Thoracic aorta (tissue), 2 donors: Measurements from ENCODE around the gene ZDHHC14. TPM values are rescaled to one million over a fixed set of nuclear protein-coding genes. Genes with fewer than 3 reads are reported as not detected.
"Not testable (repeated sequence)": the region's sequence is repeated elsewhere in the genome, so short reads cannot be mapped to it uniquely, and the experiment has no call there.

ENCODE experiments used
- ATAC-seq: fragments of 150-250 bp; one replicate; pipeline ENCODE4 v1.8.0; 2017; ENCODE audit warnings: low read depth; ENCODE audit not compliant: insufficient number of reproducible peaks, low FRiP score
- DNase-seq: peaks from one replicate; pipeline ENCODE4 v3.0.0-alpha.2; 2020; ENCODE audit warnings: low spot score
- H3K27ac ChIP-seq, 2 donors: fragments of 200-600 bp; sonication (generic); 1 replicate in 1 of 2; 2 replicates in 1 of 2; pipeline ENCODE4 v1.5.1; 2016; ENCODE audit warnings: mild to moderate bottlenecking in 2 of 2, moderate library complexity in 2 of 2
- H3K27me3 ChIP-seq: fragments of 200-600 bp; sonication (generic); replicated peaks from 2 replicates; pipeline ENCODE4 v1.6.0; 2016; ENCODE audit warnings: mild to moderate bottlenecking; ENCODE audit not compliant: insufficient read depth
- H3K36me3 ChIP-seq: fragments of 200-600 bp; sonication (generic); one replicate; pipeline ENCODE4 v1.5.1; 2016
- H3K4me1 ChIP-seq, 2 donors: fragments of 200-600 bp; sonication (generic); 1 replicate in 1 of 2; 2 replicates in 1 of 2; pipeline versions ENCODE4 v1.5.1 to v1.6.0; 2016; ENCODE audit warnings: low read depth in 2 of 2, mild to moderate bottlenecking in 1 of 2; ENCODE audit not compliant: control insufficient read depth in 1 of 2
- H3K4me3 ChIP-seq: fragments of 200-600 bp; sonication (generic); 2 replicates; pipeline ENCODE4 v1.5.1; 2016; ENCODE audit warnings: mild to moderate bottlenecking
- H3K9me3 ChIP-seq: fragments of 200-600 bp; sonication (generic); 2 replicates; pipeline ENCODE4 v1.5.1; 2016
- total RNA-seq, 2 donors: library from RNA; depleted of rRNA; stranded (reverse); fragments of >200 nt; gene quantifications; one replicate each; pipeline versions ENCODE4 v1.1.0 to v1.2.3, GENCODE V29; 2016
- TF ChIP-seq, protein P1 (sequence below): fragments of 200-600 bp; sonication (generic); IDR thresholded peaks from one replicate; pipeline ENCODE4 v1.5.1; 2019; ENCODE audit warnings: antibody characterized with exemption

The ZDHHC14 gene
- 10 to 100 TPM; 20.0 to 31.1 TPM for total RNA-seq

- Histone ChIP-seq H3K4me3 (peak within 1 kb of the TSS; percentile 88), H3K4me1 (peaks cover 3 to 30% of the 10 kb centered on the region in 2 donors), H3K9me3 (no peaks in the 10 kb centered on the region), H3K36me3 (no peaks in the 10 kb centered on the region), H3K27me3 (no peaks in the 10 kb centered on the region), H3K27ac (peak within 1 kb of the TSS; percentile 92 to 95)
- TF ChIP-seq, protein P1, sequence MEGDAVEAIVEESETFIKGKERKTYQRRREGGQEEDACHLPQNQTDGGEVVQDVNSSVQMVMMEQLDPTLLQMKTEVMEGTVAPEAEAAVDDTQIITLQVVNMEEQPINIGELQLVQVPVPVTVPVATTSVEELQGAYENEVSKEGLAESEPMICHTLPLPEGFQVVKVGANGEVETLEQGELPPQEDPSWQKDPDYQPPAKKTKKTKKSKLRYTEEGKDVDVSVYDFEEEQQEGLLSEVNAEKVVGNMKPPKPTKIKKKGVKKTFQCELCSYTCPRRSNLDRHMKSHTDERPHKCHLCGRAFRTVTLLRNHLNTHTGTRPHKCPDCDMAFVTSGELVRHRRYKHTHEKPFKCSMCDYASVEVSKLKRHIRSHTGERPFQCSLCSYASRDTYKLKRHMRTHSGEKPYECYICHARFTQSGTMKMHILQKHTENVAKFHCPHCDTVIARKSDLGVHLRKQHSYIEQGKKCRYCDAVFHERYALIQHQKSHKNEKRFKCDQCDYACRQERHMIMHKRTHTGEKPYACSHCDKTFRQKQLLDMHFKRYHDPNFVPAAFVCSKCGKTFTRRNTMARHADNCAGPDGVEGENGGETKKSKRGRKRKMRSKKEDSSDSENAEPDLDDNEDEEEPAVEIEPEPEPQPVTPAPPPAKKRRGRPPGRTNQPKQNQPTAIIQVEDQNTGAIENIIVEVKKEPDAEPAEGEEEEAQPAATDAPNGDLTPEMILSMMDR: no peak
- DNase-seq: peak; percentile 49
- peak; percentile 80 for ATAC-seq
Observed at GRCh38 chr6:157380779-157381561, at the start of gene ZDHHC14. Gene ZDHHC14, plus strand, starts transcription at chr6:157381190.

DNA sequence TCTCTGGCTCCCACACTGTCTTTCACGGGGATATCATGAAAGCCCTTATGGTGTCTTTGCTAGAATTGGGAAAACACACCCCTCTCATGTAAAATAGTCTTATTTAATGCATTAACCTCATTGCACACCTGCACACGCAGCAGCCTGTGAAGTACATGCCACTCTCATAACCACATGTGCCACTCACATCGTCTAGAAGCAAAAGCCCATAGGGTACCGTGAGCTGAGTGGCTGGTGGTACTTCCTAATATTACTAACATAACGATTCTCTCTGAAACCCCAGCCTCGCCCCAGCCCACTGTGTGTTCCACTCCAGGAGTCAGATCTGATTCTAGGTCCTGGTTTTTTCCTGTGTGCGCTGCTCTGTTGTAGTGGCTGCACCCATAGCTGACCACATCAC, 48.2 kb upstream of the ZDHHC14 start:
- TF ChIP-seq, protein P1: no peak
- no peak overlapping the region for H3K27ac ChIP-seq
- H3K4me3 ChIP-seq: no peak overlapping the region
- no peaks in the 10 kb centered on the region for H3K9me3 ChIP-seq
- DNase-seq (no peak), ATAC-seq (no peak)
- no peaks in the 10 kb centered on the region for H3K27me3 ChIP-seq
- H3K4me1 ChIP-seq: peaks cover 0 to 4% of the 10 kb centered on the region in 2 donors
- no peaks in the 10 kb centered on the region for H3K36me3 ChIP-seq

GRCh38 chr6:157333537-157333936, 47.5 kb upstream of the ZDHHC14 start:
- ATAC-seq (no peak), DNase-seq (no peak)
- no peaks in the 10 kb centered on the region for H3K27me3 ChIP-seq
- no peak overlapping the region for H3K4me3 ChIP-seq
- no peaks in the 10 kb centered on the region for H3K9me3 ChIP-seq
- TF ChIP-seq, protein P1: no peak
- H3K36me3 ChIP-seq: no peaks in the 10 kb centered on the region
- no peak overlapping the region for H3K27ac ChIP-seq
- H3K4me1 ChIP-seq: peaks cover 0 to 4% of the 10 kb centered on the region in 2 donors

GRCh38 chr6:157333956-157334355, 47.0 kb upstream of the ZDHHC14 start:
- Histone ChIP-seq H3K36me3 (no peaks in the 10 kb centered on the region), H3K27ac (no peak overlapping the region), H3K4me1 (peaks cover 0 to 4% of the 10 kb centered on the region in 2 donors), H3K27me3 (no peaks in the 10 kb centered on the region), H3K4me3 (no peak overlapping the region), H3K9me3 (no peaks in the 10 kb centered on the region)
- TF ChIP-seq, protein P1: no peak
- DNase-seq (no peak), ATAC-seq (no peak)

- no peak for ATAC-seq
Observed at GRCh38 chr6:157335829-157336228, 45.2 kb upstream of the ZDHHC14 start.

DNA sequence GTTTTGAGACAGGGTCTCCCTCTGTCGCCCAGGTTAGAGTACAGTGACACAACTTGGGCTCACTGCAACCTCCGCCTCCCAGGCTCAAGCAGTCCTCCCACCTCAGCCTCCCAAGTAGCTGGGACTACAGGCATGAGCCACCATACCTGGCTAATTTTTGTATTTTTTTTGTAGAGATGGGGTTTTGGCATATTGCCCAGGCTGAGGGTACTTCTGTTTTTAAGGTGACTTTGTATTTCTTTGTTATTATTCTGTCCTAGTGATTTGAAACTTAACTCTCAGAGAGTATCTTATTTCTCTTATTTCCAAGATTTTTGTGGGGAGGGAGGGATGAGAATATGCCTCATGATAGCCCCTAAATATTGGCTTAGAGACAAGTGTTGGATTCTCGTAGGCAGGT, 43.7 kb upstream of the ZDHHC14 start:
- H3K4me1 ChIP-seq, H3K4me3 ChIP-seq, H3K36me3 ChIP-seq, H3K9me3 ChIP-seq, ATAC-seq, DNase-seq, H3K27ac ChIP-seq, H3K27me3 ChIP-seq: not testable (repeated sequence)

More at GRCh38 chr6:157335829-157336228, 45.2 kb upstream of the ZDHHC14 start:
- DNase-seq: no peak
- Histone ChIP-seq H3K36me3 (no peaks in the 10 kb centered on the region), H3K9me3 (no peaks in the 10 kb centered on the region), H3K27ac (no peak overlapping the region), H3K4me3 (no peak overlapping the region), H3K4me1 (peaks cover 0 to 4% of the 10 kb centered on the region in 2 donors), H3K27me3 (no peaks in the 10 kb centered on the region)
- TF ChIP-seq, protein P1: no peak
